Neural progenitor cell (in vitro differentiated cells): ENCODE measurements around the gene SPSB3.

Source experiments
- CTCF ChIP-seq: fragments of 200-600 bp; sonication (generic); IDR thresholded peaks from 2 replicates; pipeline ENCODE4 v1.5.1; 2017; ENCODE audit warnings: antibody characterized with exemption, mild to moderate bottlenecking
- EZH2phosphoT487 ChIP-seq: fragments of 200-600 bp; sonication (generic); IDR thresholded peaks from 2 replicates; pipeline ENCODE4 v1.6.1; 2017; ENCODE audit warnings: antibody characterized with exemption

- TF ChIP-seq CTCF (no peak), EZH2phosphoT487 (no peak)
Observed at GRCh38 chr16:1766701-1767100, 15.7 kb downstream of the SPSB3 start.
